Measurements from ENCODE around the gene VWA7.
A peak's percentile ranks its signal among the peaks of the same experiment; 100 is the strongest.
"Not testable (repeated sequence)": the region's sequence is repeated elsewhere in the genome, so short reads cannot be mapped to it uniquely, and the experiment has no call there.

VWA7 gene

GRCh38 chr6:31799781-31800180, 22.7 kb upstream of the VWA7 start:
- no peak for DNase-seq

- peak; percentile 55 to 60 for DNase-seq
These were observed 20.5 kb upstream of the VWA7 start for GRCh38 chr6:31797588-31797987.

- DNase-seq: no peak
These were observed 19.9 kb upstream of the VWA7 start for GRCh38 chr6:31796993-31797385.

GRCh38 chr6:31795616-31796298, 18.6 kb upstream of the VWA7 start, which contains the start of gene VARS1:
Gene VARS1 (minus strand): TSS chr6:31795752. CDS start chr6:31795217, 535 bp downstream.
- peak; percentile 89 to 91 for DNase-seq

GRCh38 chr6:31794866-31795615, 17.9 kb upstream of the VWA7 start:
- no peak for DNase-seq

- DNase-seq: peak in 1 of 2 donors; percentile 28
These were observed 17.3 kb upstream of the VWA7 start for GRCh38 chr6:31794294-31794865.

GRCh38 chr6:31793927-31794245, 16.8 kb upstream of the VWA7 start:
- DNase-seq: not testable (repeated sequence)

GRCh38 chr6:31792761-31793171, 15.6 kb upstream of the VWA7 start:
- no peak for DNase-seq

GRCh38 chr6:31792090-31792374, 14.9 kb upstream of the VWA7 start:
- DNase-seq: no peak

- DNase-seq: peak; percentile 39 to 42
These were observed 14.4 kb upstream of the VWA7 start for GRCh38 chr6:31791324-31792089.

- DNase-seq: no peak
These were observed 8.3 kb upstream of the VWA7 start for GRCh38 chr6:31785475-31785874.

- DNase-seq: no peak
These were observed 7.2 kb upstream of the VWA7 start for GRCh38 chr6:31784098-31784925.

GRCh38 chr6:31782126-31782855, 5.2 kb upstream of the VWA7 start:
- no peak for DNase-seq

GRCh38 chr6:31781244-31782125, 4.4 kb upstream of the VWA7 start:
- DNase-seq: no peak

GRCh38 chr6:31780507-31781243, 3.5 kb upstream of the VWA7 start:
- DNase-seq: no peak

- no peak for DNase-seq
These were observed 2.8 kb upstream of the VWA7 start for GRCh38 chr6:31779908-31780307.

GRCh38 chr6:31778999-31779885, 2.1 kb upstream of the VWA7 start:
- DNase-seq: no peak

- no peak for DNase-seq
These were observed 1.1 kb upstream of the VWA7 start for GRCh38 chr6:31778193-31778592.

- DNase-seq: no peak
These were observed 531 bp upstream of the VWA7 start for GRCh38 chr6:31777667-31778050.

Measured in CD4-positive, alpha-beta T cell treated with Interleukin-4 for 1 hour (primary cell).